GM21360 (cell line): ENCODE measurements around the gene CNST.
"Not testable (repeated sequence)": the region's sequence is repeated elsewhere in the genome, so short reads cannot be mapped to it uniquely, and the experiment has no call there.

ENCODE experiments used
- ATAC-seq: cut with Tn5 transposase; IDR thresholded peaks from one replicate; pipeline ENCODE4 v1.9.1; 2021; ENCODE audit warnings: mild to moderate bottlenecking, moderate library complexity; ENCODE audit not compliant: unreplicated experiment

The CNST gene

DNA sequence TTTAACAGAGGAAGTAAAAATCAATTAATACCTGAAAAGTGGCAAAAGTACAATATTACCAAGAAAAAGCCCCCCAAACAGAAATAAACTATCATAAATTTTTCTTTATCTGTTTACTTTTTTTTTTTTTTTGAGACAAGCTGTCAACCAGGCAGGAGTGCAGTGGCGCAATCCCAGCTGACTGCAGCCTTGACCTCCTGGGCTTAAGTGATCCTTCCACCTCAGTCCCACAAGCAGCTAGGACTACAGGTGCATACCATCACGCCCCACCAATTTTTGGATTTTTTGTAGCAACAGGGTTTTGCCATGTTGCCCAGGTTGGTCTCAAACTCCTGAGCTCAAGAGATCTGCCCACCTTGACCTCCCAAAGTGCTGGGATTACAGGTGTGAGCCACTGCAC lies 8.2 kb upstream of the CNST start:
- ATAC-seq: no peak

DNA sequence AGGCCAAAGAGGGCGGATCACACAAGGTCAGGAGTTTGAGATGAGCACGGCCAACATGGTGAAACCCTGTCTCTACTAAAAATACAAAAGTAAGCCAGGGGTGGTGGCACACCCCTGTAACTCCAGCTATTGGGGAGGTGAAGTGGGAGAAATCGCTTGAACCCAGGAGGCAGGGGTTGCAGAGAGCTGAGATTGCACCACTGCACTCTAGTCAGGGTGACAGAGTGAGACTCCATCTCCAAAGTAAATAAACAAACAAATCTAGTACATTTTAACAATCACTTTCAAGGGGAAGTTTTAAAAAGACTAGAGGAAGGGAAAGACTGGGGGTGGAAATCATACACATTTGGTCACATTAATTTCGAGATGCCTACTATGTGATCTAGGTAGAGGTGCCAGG lies 6.9 kb upstream of the CNST start:
- no peak for ATAC-seq

DNA sequence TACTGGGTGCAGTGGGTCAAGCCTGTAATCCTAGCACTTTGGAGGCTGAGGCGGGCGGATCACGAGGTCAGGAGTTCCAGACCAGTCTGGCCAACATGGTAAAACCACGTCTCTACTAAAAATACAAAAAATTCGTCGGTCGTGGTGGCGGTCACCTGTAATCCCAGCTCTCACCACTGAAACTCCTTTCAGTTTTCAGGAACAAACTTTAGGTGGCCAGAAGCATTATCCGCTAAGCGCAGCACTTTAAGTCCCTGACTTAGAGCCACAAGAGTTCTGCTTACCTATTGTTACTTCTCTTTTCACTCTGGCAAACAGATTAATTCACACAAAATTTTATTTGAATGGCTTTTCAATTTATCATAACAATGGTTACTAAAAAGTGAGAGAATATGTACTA lies 5.4 kb upstream of the CNST start:
- not testable (repeated sequence) for ATAC-seq

DNA sequence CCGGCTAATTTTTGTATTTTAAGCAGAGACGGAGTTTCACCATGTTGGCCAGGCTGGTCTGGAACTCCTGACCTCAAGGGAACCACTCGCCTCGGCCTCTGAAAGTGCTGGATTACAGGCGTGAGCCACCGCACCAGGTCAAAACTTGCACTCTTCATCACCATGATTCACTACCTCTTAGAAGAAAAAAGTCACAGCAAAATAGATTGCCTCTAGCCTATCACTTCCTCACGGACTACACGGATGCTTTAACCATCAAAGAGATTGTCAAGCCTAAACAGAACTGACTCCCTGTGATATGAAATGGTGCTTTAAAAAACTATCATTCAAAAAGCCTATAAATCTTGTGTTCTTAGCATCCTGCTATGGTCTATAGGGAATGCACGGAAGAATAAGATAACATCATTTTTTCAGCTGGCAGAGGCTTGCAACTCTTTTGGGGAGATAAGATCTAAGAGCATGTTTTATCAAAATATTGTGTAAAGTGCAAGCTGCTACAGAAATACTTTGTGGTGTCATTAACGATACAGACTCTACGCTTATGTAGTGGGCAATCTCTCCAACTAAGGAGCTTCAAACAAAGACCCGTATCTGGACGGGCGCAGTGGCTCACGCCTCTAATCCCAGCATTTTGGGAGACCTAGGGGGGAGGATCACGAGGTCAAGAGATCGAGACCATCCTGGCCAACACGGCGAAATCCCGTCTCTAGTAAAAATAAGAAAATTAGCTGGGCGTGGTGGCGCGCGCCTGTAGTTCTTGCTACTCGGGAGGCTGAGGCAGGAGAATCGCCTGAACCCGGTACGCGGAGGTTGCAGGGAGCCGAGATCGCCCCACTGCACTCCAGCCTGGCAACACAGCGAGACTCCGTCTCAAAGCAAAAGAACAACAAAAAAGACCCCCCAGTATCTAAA lies 1.2 kb upstream of the CNST start:
- ATAC-seq: no peak

DNA sequence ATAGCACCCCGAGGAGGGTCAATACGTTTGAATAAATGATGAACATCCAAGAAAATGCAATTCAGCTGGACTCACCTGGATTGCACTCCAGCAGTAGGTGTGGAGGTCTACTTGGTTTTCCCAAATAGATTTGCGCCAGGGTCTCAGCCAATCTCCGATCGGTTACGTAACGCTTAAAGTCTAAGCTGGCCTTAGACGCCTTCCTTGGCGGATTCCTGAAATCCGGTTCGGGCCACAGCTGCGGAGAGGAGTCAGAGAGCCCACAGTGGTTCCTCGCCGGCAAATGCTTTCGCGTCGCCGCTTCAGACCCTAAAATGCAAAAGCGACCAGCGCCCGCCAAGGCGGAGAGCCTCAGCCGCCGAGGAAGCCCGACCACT lies 517 bp upstream of the CNST start:
- no peak for ATAC-seq

DNA sequence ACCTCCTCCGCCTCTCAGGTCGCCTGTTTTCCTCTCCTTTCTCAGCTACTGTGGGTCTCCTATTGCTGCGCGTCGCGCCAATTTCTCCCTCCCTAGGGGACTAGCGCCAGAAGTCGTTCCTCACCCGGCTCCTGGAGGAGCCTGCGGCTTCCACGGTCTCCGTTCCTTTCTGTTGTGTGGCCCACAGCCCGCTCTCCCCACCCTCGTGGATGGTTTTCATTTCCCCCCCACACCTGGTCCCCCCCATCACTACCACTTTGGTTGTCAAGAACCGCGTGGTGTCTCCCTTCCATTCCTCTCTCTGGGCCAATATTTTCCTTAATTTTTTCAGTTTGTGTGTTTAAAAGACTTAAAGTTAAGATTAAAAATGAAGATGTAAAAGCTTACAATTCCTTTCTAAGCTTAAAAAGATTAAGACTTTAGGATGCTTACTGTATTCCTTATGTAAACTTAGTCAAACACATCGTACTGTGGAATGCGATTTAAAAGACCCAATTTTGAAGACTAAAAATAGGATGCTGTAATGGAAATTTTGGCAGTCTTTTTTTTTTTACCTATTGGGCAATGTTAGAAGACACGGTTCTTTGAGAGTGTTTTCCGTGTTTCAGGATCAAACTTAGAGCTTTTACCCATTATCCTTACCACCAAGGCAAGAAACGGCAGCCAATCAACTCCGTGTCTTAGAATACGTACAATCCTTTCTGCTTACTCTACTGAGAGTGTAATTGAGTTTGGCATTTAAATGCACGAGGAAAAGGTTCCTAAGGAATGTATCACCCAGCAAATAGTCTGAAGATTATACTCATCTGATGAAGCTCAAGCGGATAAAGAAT lies 773 bp downstream of the CNST start:
- peak; percentile 22 for ATAC-seq

DNA sequence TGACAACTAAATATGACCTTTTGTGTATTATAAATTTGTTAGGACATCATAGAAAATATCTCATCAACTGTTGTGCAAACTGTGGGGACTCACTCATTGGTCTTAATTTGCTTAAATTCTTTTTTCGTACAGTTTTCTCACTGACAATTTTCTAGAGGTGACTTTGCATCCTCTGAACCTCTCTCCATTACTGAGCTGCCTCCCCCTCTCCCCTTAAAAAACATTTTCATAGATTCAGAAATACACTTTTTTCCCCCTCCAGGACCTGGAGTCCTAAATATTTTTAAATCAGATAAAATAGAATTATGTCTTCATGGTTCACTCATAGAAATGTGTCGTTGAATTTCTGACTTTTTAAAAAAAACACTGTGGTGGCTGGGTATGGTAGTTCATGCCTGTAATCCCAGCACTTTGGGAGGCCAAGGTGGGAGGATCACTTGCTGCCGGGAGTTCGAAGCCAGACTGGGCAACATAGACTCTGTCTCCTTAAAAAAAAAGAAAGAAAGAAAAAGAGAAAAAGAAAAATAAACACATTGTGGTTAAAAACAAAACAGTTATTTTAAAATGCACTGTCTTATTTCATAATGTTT lies 1.5 kb downstream of the CNST start:
- no peak for ATAC-seq

DNA sequence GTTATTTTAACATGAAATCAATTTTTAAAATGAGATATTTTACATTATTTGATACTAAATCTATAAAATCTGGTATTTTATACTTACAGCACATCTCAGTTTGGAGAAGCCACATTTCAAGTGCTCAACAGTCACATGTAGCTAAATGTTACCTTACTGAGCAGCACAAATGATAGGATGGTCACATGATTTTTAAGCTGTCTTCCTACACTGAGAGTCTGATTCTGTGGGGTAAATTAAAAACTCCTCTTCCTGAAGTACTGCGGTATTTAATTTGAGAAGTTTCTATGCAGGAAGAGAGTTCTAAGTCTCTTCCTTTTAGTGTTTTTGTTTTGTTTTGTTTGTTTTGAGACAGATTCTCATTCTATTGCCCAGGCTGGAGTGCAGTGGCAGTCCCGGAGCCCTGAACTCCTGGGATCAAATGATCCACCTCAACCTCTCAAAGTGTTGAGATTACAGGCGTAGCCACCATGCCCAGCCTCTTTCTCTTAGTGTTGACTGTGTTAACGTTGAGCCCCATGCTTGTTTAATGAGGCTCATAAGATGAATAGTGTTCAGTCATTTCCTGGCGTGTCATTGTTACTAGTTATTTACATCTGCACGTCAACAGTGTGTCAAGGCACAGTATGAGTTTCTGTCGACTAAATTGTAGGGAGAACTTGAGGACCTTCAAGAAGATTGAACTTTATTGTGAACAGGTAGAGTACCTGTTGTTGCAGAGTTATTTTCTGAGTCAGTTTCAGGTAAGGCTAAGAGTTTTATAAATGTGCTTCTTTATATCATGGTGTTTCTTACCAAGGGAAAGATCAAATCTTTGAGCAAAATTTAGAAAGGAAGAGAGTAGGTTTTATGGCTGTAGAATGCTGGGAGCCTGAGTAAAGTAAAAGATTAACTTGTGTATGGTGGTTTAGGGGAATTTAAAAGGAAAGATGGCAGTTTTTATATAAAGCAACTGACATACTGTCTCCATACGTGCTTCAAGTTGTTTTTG lies 3.3 kb downstream of the CNST start:
- ATAC-seq: no peak

DNA sequence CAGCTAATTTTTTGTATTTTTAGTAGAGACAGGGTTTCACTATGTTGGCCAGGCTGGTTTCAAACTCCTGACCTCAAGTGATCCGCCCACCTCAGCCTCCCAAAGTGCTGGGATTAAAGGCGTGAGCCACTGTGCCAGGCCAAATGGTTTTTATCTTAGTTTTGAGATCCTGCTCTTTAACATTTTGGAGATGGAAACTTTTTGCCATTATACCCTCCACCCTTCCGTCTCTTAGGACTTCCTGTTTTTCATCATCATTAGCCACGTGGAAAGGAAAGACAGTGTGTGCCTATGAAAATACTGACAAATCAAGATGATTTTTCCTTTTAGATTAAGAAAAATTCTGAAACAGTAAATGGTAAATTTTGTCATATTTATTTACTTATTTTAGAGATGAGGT lies 5.1 kb downstream of the CNST start:
- not testable (repeated sequence) for ATAC-seq

DNA sequence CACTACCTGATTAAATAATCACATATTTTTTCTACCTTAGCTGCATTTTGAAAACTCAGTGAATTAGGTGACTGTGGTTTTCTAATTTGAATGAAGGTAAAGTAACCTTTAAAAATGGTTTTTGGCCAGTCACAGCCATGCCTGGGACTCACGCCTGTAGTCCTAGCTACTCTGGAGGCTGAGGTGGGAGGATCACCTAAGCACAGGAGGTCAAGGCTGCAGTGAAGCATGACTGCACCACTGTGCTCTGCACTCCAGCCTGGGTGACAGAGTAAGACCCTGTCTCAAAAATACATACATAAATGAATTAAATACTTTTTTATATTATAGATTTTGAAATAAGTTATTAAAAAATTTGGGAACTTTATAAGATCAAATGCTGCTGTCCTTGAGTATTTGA lies 5.7 kb downstream of the CNST start:
- ATAC-seq: no peak

DNA sequence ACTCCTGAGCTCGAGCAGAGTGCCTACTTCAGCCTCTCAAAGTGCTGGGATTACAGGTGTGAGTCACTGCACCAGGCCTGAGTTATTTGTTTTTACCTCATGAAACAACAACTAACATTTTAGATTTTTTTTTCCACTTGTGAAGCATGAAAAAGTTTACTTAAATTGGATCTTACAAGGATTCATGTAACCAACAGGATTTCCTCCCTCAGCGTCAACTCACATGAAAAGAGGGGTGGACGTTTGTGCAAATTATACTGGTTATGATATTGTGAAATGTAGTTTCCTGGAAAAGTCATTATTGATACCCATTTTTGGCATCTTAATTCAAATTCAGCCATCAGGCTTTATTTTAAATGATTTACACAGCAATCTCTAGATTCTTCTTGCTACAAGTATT lies 6.5 kb downstream of the CNST start:
- no peak for ATAC-seq

DNA sequence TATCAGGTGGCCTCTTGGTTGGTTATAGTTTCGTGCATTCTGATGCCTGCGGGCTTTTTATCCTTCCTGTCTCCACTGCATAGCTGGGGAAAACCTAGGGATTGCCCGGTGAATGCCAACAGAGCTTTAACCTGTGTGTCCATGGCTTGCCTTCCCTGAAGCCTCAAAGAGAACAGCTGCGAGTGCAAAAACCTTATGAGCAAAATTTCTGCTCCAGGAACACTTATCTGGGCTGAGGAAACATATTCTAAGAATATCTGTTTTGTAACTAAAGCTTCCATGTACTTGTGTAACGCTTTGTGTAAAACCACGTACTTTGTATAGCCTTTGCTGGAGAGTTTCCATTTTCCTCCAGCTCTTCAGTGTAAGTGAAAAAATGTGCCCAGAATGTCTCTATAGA lies 7.2 kb downstream of the CNST start:
- ATAC-seq: no peak

DNA sequence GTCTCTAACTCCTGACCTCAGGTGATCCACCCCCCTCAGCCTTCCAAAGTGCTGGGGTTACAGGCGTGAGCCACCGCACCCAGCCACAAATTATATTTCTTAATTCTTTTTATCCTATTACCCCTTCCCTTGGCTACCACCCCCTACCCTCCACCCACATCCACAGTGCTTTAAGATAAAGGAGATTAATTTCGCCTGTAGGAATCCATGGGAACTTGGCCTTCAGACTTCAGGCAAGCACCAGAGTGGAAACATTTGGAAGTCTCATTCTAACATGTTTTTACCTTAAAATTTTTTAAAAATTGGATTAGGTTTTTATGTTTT lies 10.4 kb downstream of the CNST start:
- no peak for ATAC-seq

DNA sequence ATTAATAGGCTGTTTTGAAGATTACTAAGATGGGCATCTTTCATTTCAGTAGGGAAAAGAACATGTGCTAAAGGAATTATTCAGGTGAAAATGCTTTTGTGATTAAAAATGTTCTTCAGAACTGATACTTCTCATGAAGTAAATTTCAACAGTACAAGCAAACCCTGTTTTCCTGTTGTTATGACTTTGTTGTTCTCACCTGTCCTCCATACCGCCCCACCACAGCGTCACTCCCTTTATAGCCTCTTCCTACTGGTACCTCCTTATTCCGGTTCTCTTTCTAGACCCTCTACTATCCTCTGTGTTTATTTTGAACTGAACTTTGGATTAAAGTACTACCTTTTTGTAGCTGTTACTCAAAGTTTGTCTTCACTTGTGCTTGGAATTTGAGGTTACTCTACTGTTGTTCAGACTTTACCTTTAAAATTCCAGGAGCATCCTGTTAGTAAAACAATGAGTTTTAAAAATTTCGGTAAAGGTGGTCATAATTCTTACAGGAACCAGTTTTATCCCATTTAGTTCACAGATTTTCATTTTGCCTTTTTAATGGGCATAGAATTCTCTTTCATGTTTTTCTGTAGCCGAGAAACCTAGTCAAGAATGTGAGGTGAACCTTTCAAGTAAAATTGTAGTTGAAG lies 10.9 kb downstream of the CNST start:
- ATAC-seq: no peak

DNA sequence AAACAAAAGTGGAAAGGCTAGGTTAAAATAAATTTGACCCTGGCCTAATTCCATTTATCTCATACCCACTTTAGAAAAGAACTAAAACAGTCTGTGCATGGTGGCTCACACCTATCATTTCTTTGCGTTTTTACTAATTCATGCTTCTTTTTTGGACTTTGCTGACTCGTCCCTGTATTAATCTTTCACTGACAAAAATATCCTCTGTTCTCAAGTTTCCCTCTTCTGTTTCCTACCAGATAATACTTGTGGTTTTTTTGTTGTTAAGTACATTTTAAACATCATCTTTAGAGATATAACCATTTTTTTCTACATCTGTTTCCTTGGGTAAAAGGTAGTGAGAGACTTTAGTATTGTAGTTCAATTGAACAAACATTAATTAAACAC lies 11.5 kb downstream of the CNST start:
- ATAC-seq: no peak

DNA sequence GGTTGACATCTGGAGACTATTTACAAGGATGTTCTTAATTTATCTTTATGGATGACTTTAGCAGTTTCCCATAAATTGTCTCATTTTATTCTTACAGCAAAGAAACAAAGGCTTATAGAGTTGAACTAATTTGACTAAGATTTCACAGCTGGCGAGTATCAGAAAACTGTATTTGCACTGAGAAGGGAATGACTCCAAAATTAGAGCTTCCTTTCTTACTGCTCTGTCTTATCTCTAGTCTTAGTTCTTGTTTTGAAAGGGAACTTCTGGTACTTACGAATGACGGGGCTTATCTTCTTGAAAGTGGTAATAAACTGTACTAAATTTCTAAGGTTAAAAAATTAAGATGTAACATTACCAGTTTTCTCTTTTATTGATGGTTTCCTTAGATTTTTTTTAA lies 13.6 kb downstream of the CNST start:
- ATAC-seq: peak; percentile 79

DNA sequence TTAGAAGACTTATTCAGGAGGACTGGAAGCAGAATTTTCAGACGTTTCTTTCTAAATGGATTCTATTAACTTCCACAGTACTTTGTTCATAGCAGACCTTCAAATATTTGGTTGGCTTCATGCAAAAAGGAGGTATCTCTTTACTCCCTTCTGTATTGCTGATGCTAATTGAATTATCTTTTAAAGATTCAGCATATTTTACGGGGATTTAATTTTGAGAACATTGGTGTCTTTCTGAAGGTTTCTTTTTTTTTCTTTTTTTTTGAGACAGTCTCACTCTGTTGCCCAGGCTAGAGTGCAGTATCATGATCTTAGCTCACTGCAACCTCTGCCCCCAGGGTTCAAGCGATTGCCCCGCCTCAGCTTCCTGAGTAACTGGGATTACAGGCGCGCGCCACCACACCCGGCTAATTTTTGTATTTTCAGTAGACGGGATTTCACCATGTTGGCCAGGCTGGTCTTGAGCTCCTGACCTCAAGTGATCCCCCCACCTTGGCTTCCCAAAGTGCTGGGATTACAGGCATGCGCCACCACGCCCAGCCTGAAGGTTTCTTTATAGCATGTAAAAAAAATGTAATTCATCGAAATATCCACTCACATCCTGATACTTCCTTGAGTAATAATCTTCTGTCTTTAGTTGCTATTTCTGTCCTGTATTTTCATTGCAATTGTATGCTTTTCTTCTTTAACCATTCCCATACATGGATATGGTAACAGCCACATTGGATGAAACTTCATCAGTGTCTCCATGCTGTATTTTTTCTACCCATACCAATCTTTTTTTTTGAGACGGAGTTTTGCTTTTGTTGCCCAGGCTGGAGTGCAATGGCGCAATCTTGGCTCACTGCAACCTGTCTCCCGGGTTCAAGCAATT lies 14.5 kb downstream of the CNST start:
- no peak for ATAC-seq

DNA sequence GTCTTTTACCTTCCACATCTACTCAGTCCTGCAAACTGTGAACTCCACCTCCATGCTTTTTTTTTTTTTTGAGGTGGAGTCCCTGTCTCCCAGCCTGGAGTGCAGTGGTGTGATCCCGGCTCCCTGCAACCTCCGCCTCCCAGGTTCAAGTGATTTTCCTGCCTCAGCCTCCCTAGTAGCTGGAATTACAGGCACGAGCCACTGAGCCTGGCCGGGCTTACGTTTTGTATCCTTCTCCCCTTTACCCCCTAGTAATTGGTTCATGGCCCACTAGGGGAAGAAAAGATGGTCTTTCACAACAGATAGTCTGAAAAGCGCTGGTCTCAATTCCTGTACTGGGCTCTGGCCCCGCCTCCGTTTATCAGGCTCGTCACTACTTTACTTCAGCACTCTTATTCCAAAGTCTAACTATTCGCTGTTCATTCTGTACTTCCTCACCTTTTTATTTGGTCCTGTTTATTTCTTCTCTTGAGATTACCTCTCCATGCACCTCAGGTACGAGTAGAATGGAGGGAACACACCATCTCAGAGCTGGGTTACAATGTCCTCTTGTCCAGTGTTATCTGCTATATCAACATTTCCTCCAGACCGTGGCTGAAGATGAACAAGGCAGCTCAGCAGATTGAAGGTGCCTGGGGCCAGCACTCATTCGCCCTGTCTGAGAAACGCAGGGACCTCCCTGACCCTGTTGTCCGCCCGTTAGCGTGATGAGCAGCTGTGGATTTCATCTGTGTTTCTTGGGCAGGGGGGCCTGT lies 16.2 kb downstream of the CNST start:
- ATAC-seq: no peak

DNA sequence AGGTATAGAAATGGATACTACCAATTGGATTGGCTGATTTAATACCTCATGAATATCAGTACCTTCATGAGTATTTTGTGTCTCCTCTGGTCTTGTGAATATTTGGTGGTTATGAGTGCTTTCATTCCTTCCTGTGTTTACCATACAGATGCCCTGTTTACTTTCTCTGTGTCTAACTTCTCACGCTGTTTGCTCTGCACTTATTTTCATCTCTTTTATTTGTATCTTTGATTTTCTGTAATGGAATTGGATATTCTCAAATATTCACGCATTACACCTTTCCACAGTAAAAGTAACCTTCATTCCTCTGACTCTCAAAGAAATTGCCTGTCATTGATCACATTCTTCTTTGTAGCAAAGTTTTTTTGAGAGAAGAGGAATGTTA lies 16.8 kb downstream of the CNST start:
- ATAC-seq: no peak
